IMR-90 (cell line): ENCODE data around the gene GIMAP8. TPM values are rescaled to one million over a fixed set of nuclear protein-coding genes. Genes with fewer than 3 reads are reported as not detected.

Experiments used
- ATAC-seq: fragments of 200-7000 bp; cut with Tn5 transposase; 2 replicates; pipeline ENCODE4 v1.9.1; 2020; ENCODE audit warnings: low read depth, mild to moderate bottlenecking, moderate library complexity
- BruUV-seq: library from RNA; stranded (reverse); fragments of 400-500 nt; replicated peaks from 2 replicates; lab custom pipeline; 2021; lab: Mats Ljungman, UMichigan
- CTCF ChIA-PET: fragments of 300-600 bp; formaldehyde crosslinking; extraction: SDS; loops from one replicate; lab custom pipeline; 2021; ENCODE audit warnings: antibody characterized with exemption; lab: Yijun Ruan, JAX
- POLR2A ChIA-PET: fragments of 300-600 bp; sonication (Branson Sonifier 250); formaldehyde crosslinking; loops from one replicate; lab custom pipeline; 2022; ENCODE audit warnings: antibody characterized with exemption; ENCODE audit not compliant: unreplicated experiment; lab: Charles Lee
- DNase-seq: peaks from one replicate; pipeline ENCODE4 v3.0.0; 2013
- H2AFZ ChIP-seq: replicated peaks from 2 replicates; pipeline ENCODE3; 2013; ENCODE audit warnings: low read length, mild to moderate bottlenecking; ENCODE audit not compliant: poor library complexity
- H2AK5ac ChIP-seq: 2 replicates; pipeline ENCODE4 v1.6.1; 2013; ENCODE audit warnings: low read depth, low read length, inconsistent platforms
- H2AK9ac ChIP-seq: replicated peaks from 2 replicates; pipeline ENCODE3; 2013; ENCODE audit warnings: mild to moderate bottlenecking, low read depth, low read length, moderate library complexity; ENCODE audit not compliant: poor library complexity
- H2BK120ac ChIP-seq: 2 replicates; pipeline ENCODE4 v1.6.1; 2013; ENCODE audit warnings: low read depth, low read length, inconsistent platforms
- H2BK15ac ChIP-seq: 3 replicates; pipeline ENCODE4 v1.6.1; 2013; ENCODE audit warnings: low read depth, low read length, inconsistent platforms
- H2BK20ac ChIP-seq: 2 replicates; pipeline ENCODE4 v1.6.1; 2013; ENCODE audit warnings: low read depth, mild to moderate bottlenecking, inconsistent platforms, low read length, moderate library complexity
- H2BK5ac ChIP-seq: 2 replicates; pipeline ENCODE4 v1.6.1; 2013; ENCODE audit warnings: mild to moderate bottlenecking, low read depth, low read length, inconsistent platforms; ENCODE audit not compliant: poor library complexity, severe bottlenecking
- H3K14ac ChIP-seq: replicated peaks from 2 replicates; pipeline ENCODE4 v1.6.1; 2013; ENCODE audit warnings: low read depth, low read length, inconsistent platforms
- H3K18ac ChIP-seq: 2 replicates; pipeline ENCODE4 v1.6.1; 2013; ENCODE audit warnings: low read depth, low read length, control low read depth
- H3K23ac ChIP-seq: 2 replicates; pipeline ENCODE4 v1.6.1; 2013; ENCODE audit warnings: low read depth, low read length, inconsistent platforms
- H3K27ac ChIP-seq: 2 replicates; pipeline ENCODE4 v1.5.1; 2013; ENCODE audit warnings: mild to moderate bottlenecking, control low read depth, low read length; ENCODE audit not compliant: insufficient read depth
- H3K27me3 ChIP-seq: 2 replicates; pipeline ENCODE4 v1.6.1; 2013; ENCODE audit warnings: low read length; ENCODE audit not compliant: control insufficient read depth, insufficient read depth
- H3K36me3 ChIP-seq: 2 replicates; pipeline ENCODE4 v1.6.1; 2013; ENCODE audit warnings: low read length, mixed read lengths; ENCODE audit not compliant: control insufficient read depth, insufficient read depth
- H3K4ac ChIP-seq: 2 replicates; pipeline ENCODE4 v1.6.1; 2013; ENCODE audit warnings: low read depth, low read length, inconsistent platforms
- H3K4me1 ChIP-seq: 2 replicates; pipeline ENCODE4 v1.6.1; 2013; ENCODE audit warnings: low read length, mixed read lengths; ENCODE audit not compliant: control insufficient read depth, insufficient read depth
- H3K4me2 ChIP-seq: 2 replicates; pipeline ENCODE4 v1.6.1; 2013; ENCODE audit warnings: low read depth, mild to moderate bottlenecking, control low read depth, low read length, moderate library complexity
- H3K4me3 ChIP-seq: 2 replicates; pipeline ENCODE4 v1.5.1; 2013; ENCODE audit warnings: low read depth, mild to moderate bottlenecking, control low read depth, low read length, moderate library complexity; ENCODE audit not compliant: insufficient read depth
- H3K56ac ChIP-seq: 2 replicates; pipeline ENCODE4 v1.6.1; 2013; ENCODE audit warnings: low read length, inconsistent platforms; ENCODE audit not compliant: insufficient read depth; ENCODE audit errors: extremely low read depth
- H3K79me1 ChIP-seq, 2 experiments: 2 replicates each; pipeline ENCODE4 v1.6.1; 2013; ENCODE audit warnings: low read length in 2 of 2, inconsistent platforms in 1 of 2, low read depth in 1 of 2
- H3K9ac ChIP-seq: 2 replicates; pipeline ENCODE4 v1.6.1; 2013; ENCODE audit warnings: low read depth, low read length, control low read depth
- H3K9me1 ChIP-seq: 2 replicates; pipeline ENCODE4 v1.6.1; 2013; ENCODE audit warnings: low read length, inconsistent platforms; ENCODE audit not compliant: insufficient read depth
- H3K9me3 ChIP-seq: 2 replicates; pipeline ENCODE4 v1.6.1; 2013; ENCODE audit warnings: low read length; ENCODE audit not compliant: control insufficient read depth, insufficient read depth
- H4K20me1 ChIP-seq: 2 replicates; pipeline ENCODE4 v1.6.1; 2013; ENCODE audit warnings: low read length, inconsistent platforms; ENCODE audit not compliant: insufficient read depth
- H4K5ac ChIP-seq: 2 replicates; pipeline ENCODE4 v1.6.1; 2013; ENCODE audit warnings: mild to moderate bottlenecking, low read depth, low read length, control low read depth
- H4K8ac ChIP-seq, 2 experiments: 2 replicates each; pipeline ENCODE4 v1.6.1; 2013; ENCODE audit warnings: low read depth in 2 of 2, low read length in 2 of 2, control low read depth in 1 of 2, inconsistent platforms in 1 of 2
- H4K91ac ChIP-seq: 2 replicates; pipeline ENCODE4 v1.6.1; 2013; ENCODE audit warnings: low read depth, low read length, inconsistent platforms; ENCODE audit not compliant: insufficient read depth
- CHD1 ChIP-seq: IDR thresholded peaks from 2 replicates; pipeline ENCODE4 v1.6.1; 2012; ENCODE audit warnings: low read depth, low read length, improper control_type of control experiment
- FOS ChIP-seq: fragments of 150-350 bp; IDR thresholded peaks from 2 replicates; pipeline ENCODE4 v1.6.1; 2016; ENCODE audit warnings: low read depth, low read length
- MAZ ChIP-seq: IDR thresholded peaks from 2 replicates; pipeline ENCODE4 v1.6.1; 2012; ENCODE audit warnings: low read depth, mild to moderate bottlenecking, low read length, improper control_type of control experiment, moderate library complexity, borderline replicate concordance
- MXI1 ChIP-seq: IDR thresholded peaks from 2 replicates; pipeline ENCODE4 v1.6.1; 2012; ENCODE audit warnings: low read depth, mild to moderate bottlenecking, low read length, moderate library complexity, borderline replicate concordance
- NFE2L2 ChIP-seq: fragments of 150-350 bp; IDR thresholded peaks from 2 replicates; pipeline ENCODE4 v1.6.1; 2016; ENCODE audit warnings: low read depth, mild to moderate bottlenecking, low read length
- POLR2A ChIP-seq: IDR thresholded peaks from 2 replicates; pipeline ENCODE4 v1.6.1; 2012; ENCODE audit warnings: mild to moderate bottlenecking, low read depth, low read length
- dilution Hi-C: fragments of 300-500 bp; cut with HindIII; formaldehyde crosslinking; loops from one replicate; pipeline ENCODE4 v1.14.3; 2018; ENCODE audit warnings: low sequenced_read_pairs; ENCODE audit not compliant: unreplicated experiment
- in situ Hi-C: fragments of 300-500 bp; cut with MboI; formaldehyde crosslinking; loops from 3 replicates; pipeline ENCODE4 v1.14.3; 2019; ENCODE audit warnings: low sequenced_read_pairs, inconsistent platforms, mixed read lengths
- intact Hi-C: fragments of 100-400 bp; cut with micrococcal nuclease; formaldehyde crosslinking; loops from 2 replicates; pipeline ENCODE4 v1.10.0; 2022
- polyA plus RNA-seq, 3 experiments: library from polyadenylated mRNA; depleted of rRNA; stranded (reverse); fragments of >200 nt; gene quantifications; 2 replicates each; pipeline ENCODE4 v1.2.3, GENCODE V29; 2012; ENCODE audit warnings: low replicate concordance in 1 of 3
- total RNA-seq: library from RNA; depleted of rRNA; stranded (reverse); fragments of >200 nt; gene quantifications from 2 replicates; pipeline ENCODE4 v1.2.3, GENCODE V29; 2012
- TF ChIP-seq, protein P1 (sequence below): fragments of 150-350 bp; IDR thresholded peaks from 2 replicates; pipeline ENCODE4 v1.6.1; 2017; ENCODE audit warnings: mild to moderate bottlenecking, antibody characterized with exemption, low read length, low read depth

GIMAP8 gene
- total and polyA plus RNA-seq, 2 of the 4 experiments (the other 2 are of a cell fraction), result not detected

DNA sequence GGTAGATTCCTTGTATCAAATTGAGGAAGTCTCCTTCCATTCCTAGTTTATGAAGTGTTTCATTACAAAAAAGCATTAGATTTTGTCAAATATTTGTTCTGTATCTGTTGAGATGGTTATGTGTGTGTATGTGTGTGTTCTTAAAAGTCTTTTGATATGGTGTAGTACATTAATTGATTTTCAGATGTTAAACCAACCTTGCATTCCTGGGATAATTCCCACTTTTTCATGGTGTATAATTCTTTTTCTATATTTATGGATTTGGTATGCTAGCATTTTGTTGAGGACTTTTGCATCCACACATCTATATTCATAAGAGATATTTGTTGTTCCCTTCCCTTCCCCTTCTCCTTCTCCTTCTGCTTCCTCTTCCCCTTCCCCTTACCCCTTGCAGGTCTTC, 8.9 kb upstream of the GIMAP8 start:
- Histone ChIP-seq H3K27ac (no peak overlapping the region), H3K9ac (no peak overlapping the region), H2BK20ac (no peak overlapping the region), H4K8ac (no peak overlapping the region), H2AK5ac (no peak overlapping the region), H3K9me3 (peaks cover 11% of the 10 kb centered on the region), H3K9me1 (no peaks in the 10 kb centered on the region), H2AK9ac (no peak overlapping the region), H4K20me1 (no peaks in the 10 kb centered on the region), H4K91ac (no peak overlapping the region), H3K23ac (no peak overlapping the region), H3K36me3 (no peaks in the 10 kb centered on the region), H3K4me3 (no peak overlapping the region), H3K4me1 (no peaks in the 10 kb centered on the region), H3K79me1 (no peaks in the 10 kb centered on the region), H3K4ac (no peak overlapping the region), H3K14ac (no peak overlapping the region), H2BK15ac (no peak overlapping the region), H2BK120ac (no peak overlapping the region), H3K27me3 (peaks cover 2% of the 10 kb centered on the region; the same call in 1 of the 2 replicates), H3K18ac (no peak overlapping the region), H2BK5ac (no peak overlapping the region), H3K4me2 (no peak overlapping the region), H2AFZ (no peak overlapping the region), H4K5ac (no peak overlapping the region), H3K56ac (no peak overlapping the region)
- no peak for DNase-seq
- BruUV-seq, result no TSS peak
- TF ChIP-seq MXI1 (no peak), CHD1 (no peak), NFE2L2 (no peak), MAZ (no peak), FOS (no peak), POLR2A (no peak)
- TF ChIP-seq, protein P1, sequence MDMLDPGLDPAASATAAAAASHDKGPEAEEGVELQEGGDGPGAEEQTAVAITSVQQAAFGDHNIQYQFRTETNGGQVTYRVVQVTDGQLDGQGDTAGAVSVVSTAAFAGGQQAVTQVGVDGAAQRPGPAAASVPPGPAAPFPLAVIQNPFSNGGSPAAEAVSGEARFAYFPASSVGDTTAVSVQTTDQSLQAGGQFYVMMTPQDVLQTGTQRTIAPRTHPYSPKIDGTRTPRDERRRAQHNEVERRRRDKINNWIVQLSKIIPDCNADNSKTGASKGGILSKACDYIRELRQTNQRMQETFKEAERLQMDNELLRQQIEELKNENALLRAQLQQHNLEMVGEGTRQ, result no peak
- ATAC-seq, result no peak
- in situ Hi-C loops, result no loop called here
- POLR2A ChIA-PET, result no interaction called here
- CTCF ChIA-PET, result no interaction called here
- intact Hi-C loops, result no loop called here
- dilution Hi-C loops, result no loop called here
